ENCODE measurements around the gene DCAF8. TPM values are rescaled to one million over a fixed set of nuclear protein-coding genes. Genes with fewer than 3 reads are reported as not detected.

The DCAF8 gene
- total and polyA plus RNA-seq, 3 donors from 2014 or later: 127 to 240 (median 233) TPM

- H3K4me1 ChIP-seq: peaks cover 58% of the 10 kb centered on the region
- H3K27ac ChIP-seq: peak overlapping the region; percentile 10 to 60
- no peaks in the 10 kb centered on the region for H3K27me3 ChIP-seq
- H3K4me3 ChIP-seq: no peak overlapping the region
- TF ChIP-seq, protein P1, sequence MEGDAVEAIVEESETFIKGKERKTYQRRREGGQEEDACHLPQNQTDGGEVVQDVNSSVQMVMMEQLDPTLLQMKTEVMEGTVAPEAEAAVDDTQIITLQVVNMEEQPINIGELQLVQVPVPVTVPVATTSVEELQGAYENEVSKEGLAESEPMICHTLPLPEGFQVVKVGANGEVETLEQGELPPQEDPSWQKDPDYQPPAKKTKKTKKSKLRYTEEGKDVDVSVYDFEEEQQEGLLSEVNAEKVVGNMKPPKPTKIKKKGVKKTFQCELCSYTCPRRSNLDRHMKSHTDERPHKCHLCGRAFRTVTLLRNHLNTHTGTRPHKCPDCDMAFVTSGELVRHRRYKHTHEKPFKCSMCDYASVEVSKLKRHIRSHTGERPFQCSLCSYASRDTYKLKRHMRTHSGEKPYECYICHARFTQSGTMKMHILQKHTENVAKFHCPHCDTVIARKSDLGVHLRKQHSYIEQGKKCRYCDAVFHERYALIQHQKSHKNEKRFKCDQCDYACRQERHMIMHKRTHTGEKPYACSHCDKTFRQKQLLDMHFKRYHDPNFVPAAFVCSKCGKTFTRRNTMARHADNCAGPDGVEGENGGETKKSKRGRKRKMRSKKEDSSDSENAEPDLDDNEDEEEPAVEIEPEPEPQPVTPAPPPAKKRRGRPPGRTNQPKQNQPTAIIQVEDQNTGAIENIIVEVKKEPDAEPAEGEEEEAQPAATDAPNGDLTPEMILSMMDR (IDR thresholded peaks at IDR 0.05): no peak
- no peak for TF ChIP-seq POLR2A (IDR thresholded peaks at IDR 0.05)
- H3K9me3 ChIP-seq: no peaks in the 10 kb centered on the region
- intact Hi-C loops (cut with DNase I; ENCODE audit: low total_unique reads): no loop called here
- 43 to 55% methylated on average over 8 to 9 of the region's 9 CpGs for WGBS, 2 donors
- H3K36me3 ChIP-seq (ENCODE audit: low read depth, missing control alignments): no peaks in the 10 kb centered on the region
- no peak for DNase-seq
Observed at GRCh38 chr1:160207771-160208556, 54.4 kb downstream of the DCAF8 start.

DNA sequence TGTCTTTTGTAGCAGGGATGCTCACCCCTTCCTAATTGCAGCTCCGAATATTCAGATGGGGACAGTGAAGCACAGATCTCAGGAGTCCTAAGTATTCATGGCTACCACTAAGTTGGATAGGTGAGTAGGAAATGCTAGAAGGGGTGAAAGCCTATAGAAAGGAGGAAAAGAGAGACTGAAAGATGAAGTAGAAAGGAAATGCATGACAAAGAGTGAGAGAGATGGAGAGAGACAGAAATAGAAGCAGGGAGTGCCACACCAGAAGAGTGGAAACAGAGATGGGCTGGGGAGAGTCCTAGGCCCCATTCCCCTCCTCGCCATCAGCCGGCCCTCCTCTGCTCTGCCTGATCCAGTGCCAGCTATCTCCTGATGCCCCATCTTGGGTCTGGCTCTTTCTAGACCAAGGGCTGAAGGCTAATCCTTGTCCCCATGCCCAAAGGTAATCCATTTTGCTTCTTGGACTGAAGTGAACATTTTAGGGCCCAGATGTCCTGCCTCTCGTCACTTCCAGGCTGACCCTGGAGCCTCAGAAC is 55.2 kb downstream of the DCAF8 start:
- no peak for TF ChIP-seq POLR2A (IDR thresholded peaks at IDR 0.05)
- TF ChIP-seq, protein P1 (IDR thresholded peaks at IDR 0.05): no peak
- intact Hi-C loops (cut with DNase I; ENCODE audit: low total_unique reads): no loop called here
- no peak for DNase-seq
- peak overlapping the region in 1 of 2 donors; percentile 91 for H3K27ac ChIP-seq
- H3K9me3 ChIP-seq: no peaks in the 10 kb centered on the region
- H3K4me1 ChIP-seq: peaks cover 58% of the 10 kb centered on the region
- H3K4me3 ChIP-seq: no peak overlapping the region
- H3K27me3 ChIP-seq: no peaks in the 10 kb centered on the region
- WGBS, 2 donors: 72 to 82% methylated on average over 4 of the region's 4 CpGs
- no peaks in the 10 kb centered on the region for H3K36me3 ChIP-seq (ENCODE audit: low read depth, missing control alignments)

GRCh38 chr1:160206421-160207117 is 55.8 kb downstream of the DCAF8 start:
- intact Hi-C loops (cut with DNase I; ENCODE audit: low total_unique reads): no loop called here
- H3K4me1 ChIP-seq: peaks cover 63% of the 10 kb centered on the region
- no peak for DNase-seq

GRCh38 chr1:160206036-160206389 is 56.3 kb downstream of the DCAF8 start:
- TF ChIP-seq, protein P1 (IDR thresholded peaks at IDR 0.05): no peak
- no peak for TF ChIP-seq POLR2A (IDR thresholded peaks at IDR 0.05)
- Histone ChIP-seq H3K27ac (peak overlapping the region; percentile 86 to 91), H3K36me3 (ENCODE audit: low read depth, missing control alignments) (no peaks in the 10 kb centered on the region), H3K9me3 (no peaks in the 10 kb centered on the region), H3K4me3 (peak overlapping the region; percentile 91 to 97), H3K4me1 (peaks cover 59% of the 10 kb centered on the region), H3K27me3 (no peaks in the 10 kb centered on the region)
- DNase-seq: peak; percentile 53
- 1 to 2% methylated on average over 9 of the region's 9 CpGs for WGBS, 2 donors
- intact Hi-C loops (cut with DNase I; ENCODE audit: low total_unique reads): no loop called here

More at GRCh38 chr1:160206421-160207117, 55.8 kb downstream of the DCAF8 start:
- Histone ChIP-seq H3K36me3 (ENCODE audit: low read depth, missing control alignments) (no peaks in the 10 kb centered on the region), H3K27me3 (no peaks in the 10 kb centered on the region), H3K4me3 (peak overlapping the region; percentile 91 to 97), H3K9me3 (no peaks in the 10 kb centered on the region), H3K27ac (peak overlapping the region; percentile 86 to 91)
- 45 to 48% methylated on average over 9 of the region's 9 CpGs for WGBS, 2 donors
- TF ChIP-seq, protein P1 (IDR thresholded peaks at IDR 0.05): no peak
- no peak for TF ChIP-seq POLR2A (IDR thresholded peaks at IDR 0.05)
